Uterus (tissue), 2 donors: Measurements from ENCODE around the gene RAD51B.

Experiments used
- CTCF ChIP-seq, 4 experiments: fragments of 200-600 bp in 2 of 4; fragments of 450-650 bp in 2 of 4; sonication (generic) in 2 of 4; IDR thresholded peaks; one replicate each; pipeline ENCODE4 v1.5.1; 2016 to 2019; ENCODE audit warnings: antibody characterized with exemption in 4 of 4, mild to moderate bottlenecking in 2 of 4, moderate library complexity in 1 of 4
- POLR2A ChIP-seq, 2 donors: fragments of 450-650 bp; IDR thresholded peaks; one replicate each; pipeline ENCODE4 v1.6.1; 2016; ENCODE audit warnings: antibody characterized with exemption in 2 of 2, mild to moderate bottlenecking in 1 of 2, moderate library complexity in 1 of 2

- TF ChIP-seq POLR2A (IDR thresholded peaks at IDR 0.05) (no peak), CTCF (IDR thresholded peaks at IDR 0.05) (no peak)
These were observed 195.2 kb downstream of the RAD51B start for GRCh38 chr14:68014771-68015170.
